HepG2 (cell line): ENCODE measurements around the gene ESYT1. TPM values are rescaled to one million over a fixed set of nuclear protein-coding genes. Genes with fewer than 3 reads are reported as not detected.

ENCODE experiments used
- ASH2L ChIP-seq: fragments of 300-600, 200-600 bp; sonication (generic); IDR thresholded peaks from 2 replicates; pipeline ENCODE4 v1.7.0; 2017; ENCODE audit warnings: low read depth, mild to moderate bottlenecking, moderate library complexity, mixed read lengths, low read length; ENCODE audit not compliant: insufficient read length
- ATF3 ChIP-seq: sonication (generic); formaldehyde crosslinking; IDR thresholded peaks from 2 replicates; pipeline ENCODE4 v1.4.0; 2020; ENCODE audit warnings: missing genetic modification reagents
- ELF1 ChIP-seq: sonication (generic); formaldehyde crosslinking; IDR thresholded peaks from 2 replicates; pipeline ENCODE4 v1.4.0; 2020; ENCODE audit warnings: missing genetic modification reagents
- GATAD2A ChIP-seq: IDR thresholded peaks from 2 replicates; pipeline ENCODE4 v1.6.1; 2016
- GTF3A ChIP-seq: sonication (generic); formaldehyde crosslinking; conservative IDR thresholded peaks from 2 replicates; pipeline ENCODE4 v1.4.0; 2020; ENCODE audit warnings: mild to moderate bottlenecking, missing genetic modification reagents
- HES4 ChIP-seq: sonication (generic); formaldehyde crosslinking; IDR thresholded peaks from 2 replicates; pipeline ENCODE4 v1.9.0; 2021; ENCODE audit warnings: mild to moderate bottlenecking, missing genetic modification reagents, borderline replicate concordance
- JUN ChIP-seq: sonication (generic); formaldehyde crosslinking; IDR thresholded peaks from 2 replicates; pipeline ENCODE4 v1.4.0; 2020; ENCODE audit warnings: mild to moderate bottlenecking, missing genetic modification reagents
- KDM3A ChIP-seq: IDR thresholded peaks from 2 replicates; pipeline ENCODE4 v1.6.1; 2018; ENCODE audit warnings: low read depth, missing compliant biosample characterization
- PCBP2 ChIP-seq: fragments of 200-400 bp; formaldehyde crosslinking; optimal IDR thresholded peaks from 2 replicates; pipeline ENCODE3; 2018; ENCODE audit warnings: low read length, low read depth; ENCODE audit not compliant: poor library complexity, severe bottlenecking
- PHF8 ChIP-seq: sonication (generic); formaldehyde crosslinking; IDR thresholded peaks from 2 replicates; pipeline ENCODE4 v1.5.0; 2020; ENCODE audit warnings: missing genetic modification reagents
- POLR2AphosphoS5 ChIP-seq: IDR thresholded peaks from 2 replicates; pipeline ENCODE4 v1.6.1; 2012; ENCODE audit warnings: low read depth, low read length
- PTBP1 ChIP-seq: fragments of 200-400 bp; formaldehyde crosslinking; IDR thresholded peaks from 2 replicates; pipeline ENCODE4 v1.6.1; 2018; ENCODE audit warnings: low read length, low read depth; ENCODE audit not compliant: poor library complexity, severe bottlenecking
- RAD21 ChIP-seq: fragments of 450-650 bp; formaldehyde crosslinking; IDR thresholded peaks from 2 replicates; pipeline ENCODE4 v1.5.0; 2020; ENCODE audit warnings: mild to moderate bottlenecking
- ZBTB42 ChIP-seq: sonication (generic); formaldehyde crosslinking; IDR thresholded peaks from 2 replicates; pipeline ENCODE4 v1.5.0; 2020; ENCODE audit warnings: mild to moderate bottlenecking, missing genetic modification reagents
- ZKSCAN8 ChIP-seq: IDR thresholded peaks from 2 replicates; pipeline ENCODE4 v1.6.1; 2016; ENCODE audit warnings: borderline replicate concordance, missing genetic modification reagents, missing compliant biosample characterization
- ZNF17 ChIP-seq: sonication (generic); formaldehyde crosslinking; IDR thresholded peaks from 2 replicates; pipeline ENCODE4 v1.5.0; 2020; ENCODE audit warnings: mild to moderate bottlenecking, missing genetic modification reagents
- ZNF451 ChIP-seq: sonication (generic); formaldehyde crosslinking; IDR thresholded peaks from 2 replicates; pipeline ENCODE4 v1.5.0; 2020; ENCODE audit warnings: mild to moderate bottlenecking, missing genetic modification reagents
- ZNF672 ChIP-seq: sonication (generic); formaldehyde crosslinking; IDR thresholded peaks from 2 replicates; pipeline ENCODE4 v1.8.1; 2022; ENCODE audit warnings: missing genetic modification reagents
- ZNF710 ChIP-seq: sonication (generic); formaldehyde crosslinking; IDR thresholded peaks from 2 replicates; pipeline ENCODE4 v1.5.0; 2020; ENCODE audit warnings: mild to moderate bottlenecking, missing genetic modification reagents, borderline replicate concordance
- polyA plus RNA-seq, 8 experiments: library from polyadenylated mRNA; depleted of rRNA in 3 of 8; stranded (reverse) in 7 of 8; unstranded in 1 of 8; fragments of >200 nt; fragmentation: Illumina TruSeq in 4 of 8; extraction: Trizol in 4 of 8; gene quantifications; 2 replicates each; pipeline versions ENCODE4 v1.2.1 to v1.2.3, GENCODE V29; 2011 to 2016; ENCODE audit warnings: low read depth in 4 of 8, missing spikeins in 1 of 8, mixed read lengths in 1 of 8; ENCODE audit not compliant: insufficient read depth in 1 of 8
- total RNA-seq, 5 experiments: library from RNA; depleted of rRNA; stranded (reverse); fragments of >200 nt; fragmentation: Illumina TruSeq; extraction: Trizol; gene quantifications; 2 replicates each; pipeline ENCODE4 v1.2.3, GENCODE V29; 2016; ENCODE audit warnings: low read depth in 1 of 5
- TF ChIP-seq, protein P1 (sequence below): sonication (generic); formaldehyde crosslinking; IDR thresholded peaks from 2 replicates; pipeline ENCODE4 v1.9.0; 2021; ENCODE audit warnings: missing genetic modification reagents, borderline replicate concordance
- TF ChIP-seq, protein P2 (sequence below): sonication (generic); formaldehyde crosslinking; IDR thresholded peaks from 2 replicates; pipeline ENCODE4 v1.8.0; 2022; ENCODE audit warnings: missing genetic modification reagents, mild to moderate bottlenecking, borderline replicate concordance
- TF ChIP-seq, protein P3 (sequence below): IDR thresholded peaks from 2 replicates; pipeline ENCODE4 v1.6.1; 2016; ENCODE audit warnings: missing compliant biosample characterization, missing genetic modification reagents, borderline replicate concordance

Gene ESYT1
- total and polyA plus RNA-seq, 2 of the 13 experiments (the other 11 are each of a cell fraction or from before 2014, with no cell fraction given), result 66.9 to 71.0 TPM

GRCh38 chr12:56104109-56104814 lies 23.8 kb upstream of the ESYT1 start, which contains the start of gene PA2G4 (continued):
- TF ChIP-seq KDM3A (CRISPR knock-in tag) (peak; percentile 78; the same call in 1 of the 2 replicates), GTF3A (CRISPR knock-in tag) (0 out of 2 replicates have a peak, but pooled peaks have one; percentile 40), JUN (no peak; the same call in 1 of the 2 replicates), ZNF451 (peak; percentile 92), ELF1 (CRISPR knock-in tag) (peak; percentile 90), RAD21 (CRISPR knock-in tag) (no peak), ZKSCAN8 (CRISPR knock-in tag) (no peak), ATF3 (CRISPR knock-in tag) (0 out of 2 replicates have a peak, but pooled peaks have one; percentile 22), ZNF672 (CRISPR knock-in tag) (no peak), ZNF17 (CRISPR knock-in tag) (0 out of 2 replicates have a peak, but pooled peaks have one; percentile 46), ASH2L (peak; percentile 79), PCBP2 (no peak), ZBTB42 (no peak), POLR2AphosphoS5 (no peak; the same call in 1 of the 2 replicates), GATAD2A (CRISPR knock-in tag) (peak; percentile 48), HES4 (peak; percentile 86; the same call in 1 of the 2 replicates), ZNF710 (no peak; the same call in 1 of the 2 replicates), PTBP1 (no peak), PHF8 (CRISPR knock-in tag) (peak; percentile 89)
- TF ChIP-seq, protein P1, sequence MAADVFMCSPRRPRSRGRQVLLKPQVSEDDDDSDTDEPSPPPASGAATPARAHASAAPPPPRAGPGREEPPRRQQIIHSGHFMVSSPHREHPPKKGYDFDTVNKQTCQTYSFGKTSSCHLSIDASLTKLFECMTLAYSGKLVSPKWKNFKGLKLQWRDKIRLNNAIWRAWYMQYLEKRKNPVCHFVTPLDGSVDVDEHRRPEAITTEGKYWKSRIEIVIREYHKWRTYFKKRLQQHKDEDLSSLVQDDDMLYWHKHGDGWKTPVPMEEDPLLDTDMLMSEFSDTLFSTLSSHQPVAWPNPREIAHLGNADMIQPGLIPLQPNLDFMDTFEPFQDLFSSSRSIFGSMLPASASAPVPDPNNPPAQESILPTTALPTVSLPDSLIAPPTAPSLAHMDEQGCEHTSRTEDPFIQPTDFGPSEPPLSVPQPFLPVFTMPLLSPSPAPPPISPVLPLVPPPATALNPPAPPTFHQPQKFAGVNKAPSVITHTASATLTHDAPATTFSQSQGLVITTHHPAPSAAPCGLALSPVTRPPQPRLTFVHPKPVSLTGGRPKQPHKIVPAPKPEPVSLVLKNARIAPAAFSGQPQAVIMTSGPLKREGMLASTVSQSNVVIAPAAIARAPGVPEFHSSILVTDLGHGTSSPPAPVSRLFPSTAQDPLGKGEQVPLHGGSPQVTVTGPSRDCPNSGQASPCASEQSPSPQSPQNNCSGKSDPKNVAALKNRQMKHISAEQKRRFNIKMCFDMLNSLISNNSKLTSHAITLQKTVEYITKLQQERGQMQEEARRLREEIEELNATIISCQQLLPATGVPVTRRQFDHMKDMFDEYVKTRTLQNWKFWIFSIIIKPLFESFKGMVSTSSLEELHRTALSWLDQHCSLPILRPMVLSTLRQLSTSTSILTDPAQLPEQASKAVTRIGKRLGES, result no peak
- TF ChIP-seq, protein P2, sequence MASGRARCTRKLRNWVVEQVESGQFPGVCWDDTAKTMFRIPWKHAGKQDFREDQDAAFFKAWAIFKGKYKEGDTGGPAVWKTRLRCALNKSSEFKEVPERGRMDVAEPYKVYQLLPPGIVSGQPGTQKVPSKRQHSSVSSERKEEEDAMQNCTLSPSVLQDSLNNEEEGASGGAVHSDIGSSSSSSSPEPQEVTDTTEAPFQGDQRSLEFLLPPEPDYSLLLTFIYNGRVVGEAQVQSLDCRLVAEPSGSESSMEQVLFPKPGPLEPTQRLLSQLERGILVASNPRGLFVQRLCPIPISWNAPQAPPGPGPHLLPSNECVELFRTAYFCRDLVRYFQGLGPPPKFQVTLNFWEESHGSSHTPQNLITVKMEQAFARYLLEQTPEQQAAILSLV (CRISPR knock-in tag), result peak; percentile 83; the same call in 1 of the 2 replicates
- TF ChIP-seq, protein P3, sequence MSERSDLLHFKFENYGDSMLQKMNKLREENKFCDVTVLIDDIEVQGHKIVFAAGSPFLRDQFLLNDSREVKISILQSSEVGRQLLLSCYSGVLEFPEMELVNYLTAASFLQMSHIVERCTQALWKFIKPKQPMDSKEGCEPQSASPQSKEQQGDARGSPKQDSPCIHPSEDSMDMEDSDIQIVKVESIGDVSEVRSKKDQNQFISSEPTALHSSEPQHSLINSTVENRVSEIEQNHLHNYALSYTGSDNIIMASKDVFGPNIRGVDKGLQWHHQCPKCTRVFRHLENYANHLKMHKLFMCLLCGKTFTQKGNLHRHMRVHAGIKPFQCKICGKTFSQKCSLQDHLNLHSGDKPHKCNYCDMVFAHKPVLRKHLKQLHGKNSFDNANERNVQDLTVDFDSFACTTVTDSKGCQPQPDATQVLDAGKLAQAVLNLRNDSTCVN, result peak; percentile 61
